DMS 273 treated with DMSO at 0.1 percent for 48 hours (cell line): Measurements from ENCODE around the gene ACYP1.

Source experiments
- DNase-seq: peaks from one replicate; lab custom pipeline; 2025; lab: John Stamatoyannopoulos, UW

ACYP1 gene

GRCh38 chr14:75040959-75041358 is 22.9 kb downstream of the ACYP1 start:
- DNase-seq: no peak

GRCh38 chr14:75040507-75040906 is 23.3 kb downstream of the ACYP1 start:
- no peak for DNase-seq

- peak; percentile 84 for DNase-seq
Measured at GRCh38 chr14:75032939-75033338, 30.9 kb downstream of the ACYP1 start.

- no peak for DNase-seq
Measured at GRCh38 chr14:75030147-75030546, 33.7 kb downstream of the ACYP1 start.

- no peak for DNase-seq
Measured at GRCh38 chr14:75025876-75026275, 37.9 kb downstream of the ACYP1 start.

GRCh38 chr14:75025082-75025481 is 38.7 kb downstream of the ACYP1 start:
- no peak for DNase-seq

- DNase-seq: no peak
Measured at GRCh38 chr14:75023108-75023507, 40.7 kb downstream of the ACYP1 start.

- no peak for DNase-seq
Measured at GRCh38 chr14:75022655-75023054, 41.2 kb downstream of the ACYP1 start.

GRCh38 chr14:75018694-75019093 is 45.1 kb downstream of the ACYP1 start:
- no peak for DNase-seq

- DNase-seq: no peak
Measured at GRCh38 chr14:75016815-75017214, 47.0 kb downstream of the ACYP1 start.

GRCh38 chr14:75015496-75015895 is 48.3 kb downstream of the ACYP1 start:
- DNase-seq: no peak

GRCh38 chr14:75013290-75013689 is 50.5 kb downstream of the ACYP1 start:
- no peak for DNase-seq

- no peak for DNase-seq
Measured at GRCh38 chr14:75011356-75011994, 52.3 kb downstream of the ACYP1 start.

GRCh38 chr14:75010472-75011093 is 53.2 kb downstream of the ACYP1 start:
- no peak for DNase-seq

GRCh38 chr14:75009176-75009575 is 54.6 kb downstream of the ACYP1 start:
- DNase-seq: no peak

- DNase-seq: no peak
Measured at GRCh38 chr14:75005357-75005756, 58.5 kb downstream of the ACYP1 start.

GRCh38 chr14:75003250-75004027 is 60.4 kb downstream of the ACYP1 start:
- DNase-seq: no peak
